Lower lobe of right lung (tissue), 2 donors: ENCODE measurements around the gene COASY. TPM values are rescaled to one million over a fixed set of nuclear protein-coding genes. Genes with fewer than 3 reads are reported as not detected.

Experiments used
- ATAC-seq, 2 donors: fragments of 200-7000 bp; cut with Tn5 transposase; one replicate each; pipeline ENCODE4 v1.9.1; 2020 to 2022; ENCODE audit warnings: mild to moderate bottlenecking in 2 of 2, moderate library complexity in 2 of 2
- DNase-seq: peaks from one replicate; pipeline ENCODE4 v3.0.0-alpha.2; 2020
- H3K27ac ChIP-seq: fragments of 200-600 bp; one replicate; pipeline ENCODE4 v1.8.0; 2022
- H3K27me3 ChIP-seq: fragments of 200-600 bp; one replicate; pipeline ENCODE4 v1.8.0; 2022; ENCODE audit warnings: low read depth
- H3K36me3 ChIP-seq: fragments of 200-600 bp; one replicate; pipeline ENCODE4 v1.8.0; 2022; ENCODE audit warnings: mild to moderate bottlenecking
- H3K4me1 ChIP-seq: fragments of 200-600 bp; one replicate; pipeline ENCODE4 v1.8.0; 2022
- H3K4me3 ChIP-seq: fragments of 200-600 bp; one replicate; pipeline ENCODE4 v1.8.0; 2022; ENCODE audit warnings: mild to moderate bottlenecking
- H3K9me3 ChIP-seq: fragments of 200-600 bp; one replicate; pipeline ENCODE4 v1.8.0; 2022
- intact Hi-C: fragments of 100-400 bp; cut with DNase I; formaldehyde crosslinking; loops from one replicate; pipeline ENCODE4 v1.11.0; 2022
- total RNA-seq: library from RNA; stranded (reverse); fragmentation: NEBNext Ultra II Directional; extraction: Animal tissue kit (Norgen Biotek cat#: 25700); gene quantifications from one replicate; pipeline ENCODE4 v1.2.1, GENCODE V29; 2021
- TF ChIP-seq, protein P1 (sequence below): fragments of 200-600 bp; IDR thresholded peaks from one replicate; pipeline ENCODE4 v1.8.0; 2022; ENCODE audit warnings: antibody characterized with exemption, mild to moderate bottlenecking
- donor health status: DM: no; HTN: yes; CAD: no; lungs with severe emphysema.

The COASY gene
- total RNA-seq, 1 donor from 2014 or later = 65.8 TPM

DNA sequence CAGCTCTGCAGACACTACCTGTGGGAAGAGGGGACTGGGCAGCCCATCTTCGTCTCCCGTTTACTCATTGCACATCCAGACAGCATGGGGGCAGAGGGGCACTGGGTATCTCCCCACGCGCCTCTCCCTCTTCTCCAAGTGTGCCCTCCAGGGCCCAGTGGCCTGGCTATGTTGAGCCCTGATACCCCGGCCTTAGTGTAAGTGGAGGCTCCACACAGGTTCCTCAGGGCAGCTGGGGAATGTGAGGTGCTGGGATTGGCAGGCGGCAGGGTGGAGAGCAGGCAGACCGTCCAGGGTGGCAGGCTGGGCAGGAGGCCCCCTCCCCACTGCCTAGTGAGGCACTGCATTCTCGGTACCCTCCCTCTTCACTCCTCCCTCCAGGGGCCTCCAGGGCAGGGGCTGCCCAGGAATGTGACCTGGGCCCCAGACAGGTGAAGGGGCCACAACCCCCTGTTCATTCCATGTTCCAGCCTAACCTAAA is 39.1 kb upstream of the COASY start:
- no peak overlapping the region for H3K4me3 ChIP-seq
- peak overlapping the region; percentile 90 for H3K27ac ChIP-seq
- no peaks in the 10 kb centered on the region for H3K27me3 ChIP-seq
- DNase-seq (no peak), ATAC-seq (no peak)
- peaks cover 28% of the 10 kb centered on the region for H3K36me3 ChIP-seq
- no peaks in the 10 kb centered on the region for H3K9me3 ChIP-seq
- peaks cover 70% of the 10 kb centered on the region for H3K4me1 ChIP-seq
- TF ChIP-seq, protein P1, sequence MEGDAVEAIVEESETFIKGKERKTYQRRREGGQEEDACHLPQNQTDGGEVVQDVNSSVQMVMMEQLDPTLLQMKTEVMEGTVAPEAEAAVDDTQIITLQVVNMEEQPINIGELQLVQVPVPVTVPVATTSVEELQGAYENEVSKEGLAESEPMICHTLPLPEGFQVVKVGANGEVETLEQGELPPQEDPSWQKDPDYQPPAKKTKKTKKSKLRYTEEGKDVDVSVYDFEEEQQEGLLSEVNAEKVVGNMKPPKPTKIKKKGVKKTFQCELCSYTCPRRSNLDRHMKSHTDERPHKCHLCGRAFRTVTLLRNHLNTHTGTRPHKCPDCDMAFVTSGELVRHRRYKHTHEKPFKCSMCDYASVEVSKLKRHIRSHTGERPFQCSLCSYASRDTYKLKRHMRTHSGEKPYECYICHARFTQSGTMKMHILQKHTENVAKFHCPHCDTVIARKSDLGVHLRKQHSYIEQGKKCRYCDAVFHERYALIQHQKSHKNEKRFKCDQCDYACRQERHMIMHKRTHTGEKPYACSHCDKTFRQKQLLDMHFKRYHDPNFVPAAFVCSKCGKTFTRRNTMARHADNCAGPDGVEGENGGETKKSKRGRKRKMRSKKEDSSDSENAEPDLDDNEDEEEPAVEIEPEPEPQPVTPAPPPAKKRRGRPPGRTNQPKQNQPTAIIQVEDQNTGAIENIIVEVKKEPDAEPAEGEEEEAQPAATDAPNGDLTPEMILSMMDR = no peak
- intact Hi-C loops = no loop called here

- TF ChIP-seq, protein P1 = no peak
- H3K9me3 ChIP-seq = no peaks in the 10 kb centered on the region
- no peak overlapping the region for H3K4me3 ChIP-seq
- no peaks in the 10 kb centered on the region for H3K27me3 ChIP-seq
- peaks cover 28% of the 10 kb centered on the region for H3K36me3 ChIP-seq
- H3K4me1 ChIP-seq = peaks cover 56% of the 10 kb centered on the region
- no peak for ATAC-seq
- peak overlapping the region; percentile 46 for H3K27ac ChIP-seq
- intact Hi-C loops = no loop called here
- no peak for DNase-seq
These were observed 36.7 kb upstream of the COASY start for GRCh38 chr17:42525221-42525620.

DNA sequence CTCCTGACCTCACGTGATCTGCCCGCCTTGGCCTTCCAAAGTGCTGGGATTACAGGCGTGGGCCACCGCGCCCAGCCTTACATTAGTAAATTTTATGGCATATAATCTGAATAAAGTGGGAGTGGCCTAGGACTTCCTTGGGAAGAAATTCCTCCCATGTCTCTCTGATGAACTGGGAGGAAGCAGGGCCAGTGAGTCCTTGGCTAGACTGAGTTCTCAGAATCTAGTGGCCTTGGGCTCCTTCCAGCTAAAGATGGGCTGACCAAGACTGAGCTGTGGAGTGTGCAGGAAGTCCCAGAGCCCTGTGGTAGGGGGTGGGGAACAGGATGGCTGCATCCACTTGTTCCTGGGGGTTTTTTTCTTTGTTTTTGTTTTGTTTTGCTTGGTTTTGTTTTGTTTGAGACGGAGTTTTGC is 35.9 kb upstream of the COASY start:
- Histone ChIP-seq H3K36me3 (peaks cover 25% of the 10 kb centered on the region), H3K4me1 (peaks cover 56% of the 10 kb centered on the region), H3K9me3 (no peaks in the 10 kb centered on the region), H3K27me3 (no peaks in the 10 kb centered on the region), H3K4me3 (no peak overlapping the region), H3K27ac (peak overlapping the region; percentile 46)
- ATAC-seq = no peak
- intact Hi-C loops = no loop called here
- DNase-seq = no peak
- TF ChIP-seq, protein P1 = no peak

- TF ChIP-seq, protein P1 = no peak
- intact Hi-C loops = no loop called here
- ATAC-seq (no peak), DNase-seq (no peak)
- Histone ChIP-seq H3K4me1 (peaks cover 43% of the 10 kb centered on the region), H3K9me3 (no peaks in the 10 kb centered on the region), H3K27me3 (no peaks in the 10 kb centered on the region), H3K36me3 (peaks cover 6% of the 10 kb centered on the region), H3K4me3 (no peak overlapping the region), H3K27ac (no peak overlapping the region)
These were observed 34.0 kb upstream of the COASY start for GRCh38 chr17:42527932-42528331.

- Histone ChIP-seq H3K4me3 (no peak overlapping the region), H3K27ac (no peak overlapping the region), H3K27me3 (no peaks in the 10 kb centered on the region), H3K4me1 (peaks cover 41% of the 10 kb centered on the region), H3K36me3 (no peaks in the 10 kb centered on the region), H3K9me3 (no peaks in the 10 kb centered on the region)
- no peak for DNase-seq
- TF ChIP-seq, protein P1 = no peak
- intact Hi-C loops = no loop called here
- ATAC-seq = no peak
These were observed 32.9 kb upstream of the COASY start for GRCh38 chr17:42529061-42529460.
